OCI-LY1 (cell line): ENCODE measurements around the gene PLCG1.

Experiments
- EZH2 ChIP-seq: fragments of 200-600 bp; sonication (generic), shearing (Covaris generic); IDR thresholded peaks from 2 replicates; pipeline ENCODE4 v1.8.0; 2017; ENCODE audit warnings: borderline replicate concordance, mixed run types, mild to moderate bottlenecking, antibody characterized with exemption, low read length, moderate library complexity, mixed read lengths
- TF ChIP-seq, protein P1 (sequence below): fragments of 200-600 bp; sonication (generic), shearing (Covaris generic); IDR thresholded peaks from 2 replicates; pipeline ENCODE4 v1.5.1; 2017; ENCODE audit warnings: mild to moderate bottlenecking, antibody characterized with exemption, low read length, moderate library complexity, mixed read lengths

DNA sequence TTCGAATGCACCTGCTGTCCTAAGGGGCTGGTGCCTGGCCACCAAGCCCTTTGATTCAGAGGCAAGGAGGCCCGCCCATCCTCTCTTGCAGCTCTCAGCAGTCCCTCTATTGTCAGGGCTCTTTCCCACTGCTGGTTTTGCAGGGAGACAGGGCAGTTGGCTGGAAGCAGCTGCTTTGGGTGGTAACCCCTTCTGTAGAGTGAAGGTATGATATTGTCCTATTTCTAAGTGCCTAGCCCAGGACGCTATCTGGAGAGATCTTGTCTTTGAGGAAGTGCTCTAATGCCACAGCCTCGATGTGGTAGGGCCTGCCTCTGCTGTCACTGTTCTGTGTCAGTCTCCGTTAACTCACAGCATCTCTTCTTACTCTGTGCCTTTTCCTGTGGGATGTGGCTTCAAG, 5.6 kb downstream of the PLCG1 start:
- TF ChIP-seq, protein P1, sequence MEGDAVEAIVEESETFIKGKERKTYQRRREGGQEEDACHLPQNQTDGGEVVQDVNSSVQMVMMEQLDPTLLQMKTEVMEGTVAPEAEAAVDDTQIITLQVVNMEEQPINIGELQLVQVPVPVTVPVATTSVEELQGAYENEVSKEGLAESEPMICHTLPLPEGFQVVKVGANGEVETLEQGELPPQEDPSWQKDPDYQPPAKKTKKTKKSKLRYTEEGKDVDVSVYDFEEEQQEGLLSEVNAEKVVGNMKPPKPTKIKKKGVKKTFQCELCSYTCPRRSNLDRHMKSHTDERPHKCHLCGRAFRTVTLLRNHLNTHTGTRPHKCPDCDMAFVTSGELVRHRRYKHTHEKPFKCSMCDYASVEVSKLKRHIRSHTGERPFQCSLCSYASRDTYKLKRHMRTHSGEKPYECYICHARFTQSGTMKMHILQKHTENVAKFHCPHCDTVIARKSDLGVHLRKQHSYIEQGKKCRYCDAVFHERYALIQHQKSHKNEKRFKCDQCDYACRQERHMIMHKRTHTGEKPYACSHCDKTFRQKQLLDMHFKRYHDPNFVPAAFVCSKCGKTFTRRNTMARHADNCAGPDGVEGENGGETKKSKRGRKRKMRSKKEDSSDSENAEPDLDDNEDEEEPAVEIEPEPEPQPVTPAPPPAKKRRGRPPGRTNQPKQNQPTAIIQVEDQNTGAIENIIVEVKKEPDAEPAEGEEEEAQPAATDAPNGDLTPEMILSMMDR, result no peak
- TF ChIP-seq EZH2, result no peak
